OCI-LY3 (cell line): ENCODE data around the gene JPT2.

ENCODE experiments used
- H2AFZ ChIP-seq: fragments of 200-600, 300-600 bp; shearing (Covaris generic); 2 replicates; pipeline ENCODE4 v1.6.0; 2014; ENCODE audit warnings: antibody characterized with exemption, low read depth, low read length
- H3K27ac ChIP-seq: fragments of 200-600, 300-600 bp; sonication (generic); 2 replicates; pipeline ENCODE4 v1.5.1; 2014; ENCODE audit warnings: mild to moderate bottlenecking, low read length, moderate library complexity, mixed read lengths
- H3K27me3 ChIP-seq: fragments of 200-600, 300-600 bp; sonication (generic); 2 replicates; pipeline ENCODE4 v1.6.1; 2014; ENCODE audit warnings: low read depth, low read length, mixed read lengths
- H3K36me3 ChIP-seq: fragments of 200-600, 300-600 bp; sonication (generic); replicated peaks from 2 replicates; pipeline ENCODE3; 2014; ENCODE audit warnings: low read depth, low read length, mixed read lengths
- H3K4me1 ChIP-seq: fragments of 300-600, 200-600 bp; sonication (generic); 2 replicates; pipeline ENCODE4 v1.6.1; 2014; ENCODE audit warnings: low read length, mixed read lengths
- H3K4me2 ChIP-seq: fragments of 200-600, 300-600 bp; sonication (generic); 2 replicates; pipeline ENCODE4 v1.6.1; 2014; ENCODE audit warnings: low read length, mixed read lengths
- H3K4me3 ChIP-seq: fragments of 300-600, 200-600 bp; sonication (generic); 2 replicates; pipeline ENCODE4 v1.5.1; 2014; ENCODE audit warnings: antibody characterized with exemption, mild to moderate bottlenecking, low read length, moderate library complexity
- H3K79me2 ChIP-seq: fragments of 300-600, 200-600 bp; shearing (Covaris generic); 2 replicates; pipeline ENCODE4 v1.6.1; 2014; ENCODE audit warnings: mild to moderate bottlenecking, low read length, mixed read lengths
- H3K9ac ChIP-seq: fragments of 300-600, 200-600 bp; shearing (Covaris generic); 2 replicates; pipeline ENCODE4 v1.6.0; 2014; ENCODE audit warnings: mild to moderate bottlenecking, low read length, moderate library complexity
- H3K9me3 ChIP-seq: fragments of 200-600, 300-600 bp; shearing (Covaris generic); 2 replicates; pipeline ENCODE4 v1.6.1; 2014; ENCODE audit warnings: low read length, mixed read lengths; ENCODE audit not compliant: insufficient read depth
- H4K20me1 ChIP-seq: fragments of 200-600, 300-600 bp; sonication (generic); 2 replicates; pipeline ENCODE4 v1.6.1; 2016; ENCODE audit warnings: low read length, mixed read lengths; ENCODE audit not compliant: insufficient read depth
- EZH2phosphoT487 ChIP-seq: fragments of 200-600 bp; shearing (Covaris generic); IDR thresholded peaks from 2 replicates; pipeline ENCODE4 v1.6.1; 2018; ENCODE audit warnings: antibody characterized with exemption, mixed run types, low read depth
- TF ChIP-seq, protein P1 (sequence below): fragments of 200-600, 300-600 bp; sonication (generic); IDR thresholded peaks from 2 replicates; pipeline ENCODE4 v1.5.1; 2014; ENCODE audit warnings: antibody characterized with exemption, low read length, low read depth

The JPT2 gene

DNA sequence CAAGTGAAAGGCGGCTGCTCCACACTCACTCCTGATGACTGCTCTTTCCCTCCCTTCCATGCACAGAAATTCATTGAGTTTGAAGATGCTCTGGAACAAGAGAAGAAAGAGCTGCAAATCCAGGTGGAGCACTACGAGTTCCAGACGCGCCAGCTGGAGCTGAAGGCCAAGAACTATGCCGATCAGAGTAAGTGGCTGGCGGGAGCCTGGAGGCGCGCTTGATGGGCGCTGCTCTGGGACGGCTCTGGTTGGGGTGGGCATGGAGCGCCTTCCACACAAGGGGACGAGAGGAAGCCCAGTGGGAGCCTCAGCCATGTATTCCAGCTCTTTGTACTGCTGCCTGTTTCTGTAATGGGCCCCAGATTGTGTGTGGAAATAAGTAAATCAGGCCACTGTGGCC, 46.4 kb downstream of the JPT2 start:
- peaks cover 3% of the 10 kb centered on the region for H3K36me3 ChIP-seq
- peaks cover 12% of the 10 kb centered on the region for H3K4me1 ChIP-seq
- peaks cover 9% of the 10 kb centered on the region for H3K79me2 ChIP-seq
- H2AFZ ChIP-seq: no peak overlapping the region
- no peaks in the 10 kb centered on the region for H3K27me3 ChIP-seq
- H3K9ac ChIP-seq: no peak overlapping the region
- H4K20me1 ChIP-seq: peaks cover 27% of the 10 kb centered on the region
- TF ChIP-seq EZH2phosphoT487: no peak
- TF ChIP-seq, protein P1, sequence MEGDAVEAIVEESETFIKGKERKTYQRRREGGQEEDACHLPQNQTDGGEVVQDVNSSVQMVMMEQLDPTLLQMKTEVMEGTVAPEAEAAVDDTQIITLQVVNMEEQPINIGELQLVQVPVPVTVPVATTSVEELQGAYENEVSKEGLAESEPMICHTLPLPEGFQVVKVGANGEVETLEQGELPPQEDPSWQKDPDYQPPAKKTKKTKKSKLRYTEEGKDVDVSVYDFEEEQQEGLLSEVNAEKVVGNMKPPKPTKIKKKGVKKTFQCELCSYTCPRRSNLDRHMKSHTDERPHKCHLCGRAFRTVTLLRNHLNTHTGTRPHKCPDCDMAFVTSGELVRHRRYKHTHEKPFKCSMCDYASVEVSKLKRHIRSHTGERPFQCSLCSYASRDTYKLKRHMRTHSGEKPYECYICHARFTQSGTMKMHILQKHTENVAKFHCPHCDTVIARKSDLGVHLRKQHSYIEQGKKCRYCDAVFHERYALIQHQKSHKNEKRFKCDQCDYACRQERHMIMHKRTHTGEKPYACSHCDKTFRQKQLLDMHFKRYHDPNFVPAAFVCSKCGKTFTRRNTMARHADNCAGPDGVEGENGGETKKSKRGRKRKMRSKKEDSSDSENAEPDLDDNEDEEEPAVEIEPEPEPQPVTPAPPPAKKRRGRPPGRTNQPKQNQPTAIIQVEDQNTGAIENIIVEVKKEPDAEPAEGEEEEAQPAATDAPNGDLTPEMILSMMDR: no peak
- H3K9me3 ChIP-seq: no peaks in the 10 kb centered on the region
- no peak overlapping the region for H3K4me3 ChIP-seq
- H3K27ac ChIP-seq: no peak overlapping the region
- no peak overlapping the region for H3K4me2 ChIP-seq

DNA sequence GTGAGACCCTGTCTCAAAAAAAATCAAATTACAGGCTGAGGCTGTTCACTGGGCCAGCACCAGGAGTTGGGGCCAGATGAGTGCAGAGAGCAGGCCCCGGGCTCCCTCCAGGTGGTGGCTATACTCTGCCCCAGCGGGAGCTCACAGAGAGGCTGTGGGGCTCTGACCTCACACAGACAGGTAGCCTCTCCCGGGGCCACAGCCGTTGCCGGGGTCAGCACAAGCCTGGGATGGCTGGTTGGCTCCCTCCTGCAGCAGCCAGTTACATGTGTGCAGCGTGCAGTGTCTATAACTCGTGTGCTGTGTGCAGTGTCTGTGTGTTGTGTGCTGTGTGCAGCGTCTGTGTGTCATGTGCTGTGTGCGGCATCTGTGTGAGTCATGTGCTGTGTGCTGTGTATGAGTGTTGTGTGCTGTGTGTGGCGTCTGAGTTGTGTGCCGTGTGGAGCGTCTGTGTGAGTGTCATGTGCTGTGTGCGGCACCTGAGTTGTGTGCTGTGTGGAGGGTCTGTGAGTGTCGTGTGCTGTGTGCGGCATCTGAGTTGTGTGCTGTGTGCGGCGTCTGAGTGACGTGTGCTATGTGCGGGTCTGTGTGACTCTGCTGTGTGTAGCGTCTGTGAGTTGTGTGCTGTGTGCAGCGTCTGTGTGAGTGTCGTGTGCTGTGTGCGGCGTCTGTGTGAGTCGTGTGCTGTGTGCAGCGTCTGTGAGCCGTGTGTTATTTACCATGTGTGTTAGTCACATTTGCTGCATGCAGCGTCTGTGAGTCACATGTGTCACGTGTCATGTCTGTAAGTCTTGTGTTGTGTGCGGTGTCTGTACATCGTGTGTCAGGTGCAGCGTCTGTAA, 48.8 kb downstream of the JPT2 start:
- Histone ChIP-seq H4K20me1 (peaks cover 24% of the 10 kb centered on the region), H3K27me3 (no peaks in the 10 kb centered on the region), H3K4me3 (no peak overlapping the region), H3K79me2 (peaks cover 9% of the 10 kb centered on the region), H2AFZ (no peak overlapping the region), H3K36me3 (peaks cover 3% of the 10 kb centered on the region), H3K27ac (no peak overlapping the region), H3K4me1 (peaks cover 11% of the 10 kb centered on the region), H3K9ac (no peak overlapping the region), H3K9me3 (no peaks in the 10 kb centered on the region), H3K4me2 (no peak overlapping the region)
- TF ChIP-seq EZH2phosphoT487: no peak
- TF ChIP-seq, protein P1: no peak

- no peak overlapping the region for H3K9ac ChIP-seq
- no peak overlapping the region for H3K4me2 ChIP-seq
- no peak overlapping the region for H3K27ac ChIP-seq
- H3K9me3 ChIP-seq: no peaks in the 10 kb centered on the region
- H4K20me1 ChIP-seq: peaks cover 17% of the 10 kb centered on the region
- peaks cover 4% of the 10 kb centered on the region; the same call in 1 of the 2 replicates for H3K4me1 ChIP-seq
- H3K79me2 ChIP-seq: peaks cover 9% of the 10 kb centered on the region
- TF ChIP-seq, protein P1: no peak
- no peak for TF ChIP-seq EZH2phosphoT487
- peaks cover 3% of the 10 kb centered on the region for H3K36me3 ChIP-seq
- no peak overlapping the region for H3K4me3 ChIP-seq
- H2AFZ ChIP-seq: no peak overlapping the region
- no peaks in the 10 kb centered on the region for H3K27me3 ChIP-seq
Observed at GRCh38 chr16:1727651-1728624, 49.9 kb downstream of the JPT2 start.

GRCh38 chr16:1729026-1729425, 50.9 kb downstream of the JPT2 start:
- no peak overlapping the region for H3K4me2 ChIP-seq
- no peaks in the 10 kb centered on the region for H3K4me1 ChIP-seq
- peaks cover under 1% of the 10 kb centered on the region; the same call in 1 of the 2 replicates for H3K79me2 ChIP-seq
- peaks cover 8% of the 10 kb centered on the region for H4K20me1 ChIP-seq
- no peak overlapping the region for H3K9ac ChIP-seq
- no peaks in the 10 kb centered on the region for H3K27me3 ChIP-seq
- no peak overlapping the region for H2AFZ ChIP-seq
- TF ChIP-seq EZH2phosphoT487: no peak
- TF ChIP-seq, protein P1: no peak
- H3K36me3 ChIP-seq: peaks cover 8% of the 10 kb centered on the region
- no peaks in the 10 kb centered on the region for H3K9me3 ChIP-seq
- H3K4me3 ChIP-seq: no peak overlapping the region
- H3K27ac ChIP-seq: no peak overlapping the region
